GM06990 (cell line): ENCODE results near the gene RNF7.

ENCODE experiments used
- DNase-seq: peaks from one replicate; pipeline ENCODE4 v3.0.0-alpha.2; 2011; ENCODE audit not compliant: insufficient read length; ENCODE audit errors: extremely low read depth
- H3K27me3 ChIP-seq: replicated peaks from 2 replicates; pipeline ENCODE4 v1.6.0; 2011; ENCODE audit warnings: low read length; ENCODE audit not compliant: control insufficient read depth, insufficient read depth
- H3K36me3 ChIP-seq: 2 replicates; pipeline ENCODE4 v1.5.1; 2011; ENCODE audit warnings: low read length; ENCODE audit not compliant: control insufficient read depth, insufficient read depth
- H3K4me3 ChIP-seq: replicated peaks from 2 replicates; pipeline ENCODE4 v1.5.1; 2011; ENCODE audit warnings: low read depth, mild to moderate bottlenecking, control low read depth, low read length
- CTCF ChIP-seq: IDR thresholded peaks from 2 replicates; pipeline ENCODE4 v1.5.1; 2011; ENCODE audit warnings: low read length, control low read depth, mild to moderate bottlenecking, inconsistent platforms; ENCODE audit not compliant: insufficient read depth, poor library complexity, severe bottlenecking

RNF7 gene

GRCh38 chr3:141714671-141715070 is 23.4 kb upstream of the RNF7 start:
- Histone ChIP-seq H3K36me3 (no peaks in the 10 kb centered on the region), H3K27me3 (no peaks in the 10 kb centered on the region), H3K4me3 (no peak overlapping the region)
- no peak for DNase-seq
- TF ChIP-seq CTCF: no peak

- no peak for TF ChIP-seq CTCF
- Histone ChIP-seq H3K27me3 (no peaks in the 10 kb centered on the region), H3K4me3 (no peak overlapping the region), H3K36me3 (no peaks in the 10 kb centered on the region)
- DNase-seq: no peak
Observed at GRCh38 chr3:141722081-141722480, 16.0 kb upstream of the RNF7 start.

GRCh38 chr3:141722648-141723047 is 15.4 kb upstream of the RNF7 start:
- no peak for DNase-seq
- no peak overlapping the region for H3K4me3 ChIP-seq

GRCh38 chr3:141723255-141723654 is 14.8 kb upstream of the RNF7 start:
- H3K4me3 ChIP-seq: no peak overlapping the region
- no peak for DNase-seq
- no peaks in the 10 kb centered on the region for H3K27me3 ChIP-seq
- no peak for TF ChIP-seq CTCF
- no peaks in the 10 kb centered on the region for H3K36me3 ChIP-seq

More at GRCh38 chr3:141722648-141723047, 15.4 kb upstream of the RNF7 start:
- no peaks in the 10 kb centered on the region for H3K27me3 ChIP-seq
- TF ChIP-seq CTCF: no peak
- no peaks in the 10 kb centered on the region for H3K36me3 ChIP-seq

- H3K27me3 ChIP-seq: no peaks in the 10 kb centered on the region
- DNase-seq: no peak
- no peak overlapping the region for H3K4me3 ChIP-seq
- H3K36me3 ChIP-seq: no peaks in the 10 kb centered on the region
- no peak for TF ChIP-seq CTCF
Observed at GRCh38 chr3:141724186-141724585, 13.9 kb upstream of the RNF7 start.

- Histone ChIP-seq H3K4me3 (no peak overlapping the region), H3K36me3 (no peaks in the 10 kb centered on the region), H3K27me3 (no peaks in the 10 kb centered on the region)
- no peak for TF ChIP-seq CTCF
- no peak for DNase-seq
Observed at GRCh38 chr3:141725036-141725435, 13.1 kb upstream of the RNF7 start.
